CD4-positive, CD25-positive, alpha-beta regulatory T cell (primary cell): Measurements from ENCODE around the gene NAP1L1. TPM values are rescaled to one million over a fixed set of nuclear protein-coding genes. Genes with fewer than 3 reads are reported as not detected.

ENCODE experiments used
- ATAC-seq, 2 donors: fragments of 150-1000 bp; cut with Tn5 transposase; one replicate each; pipeline ENCODE4 v1.10.0; 2021; ENCODE audit warnings: low read depth in 2 of 2, moderate number of reproducible peaks in 2 of 2, moderate library complexity in 1 of 2
- DNase-seq, 3 donors: peaks; one replicate each; pipeline versions ENCODE4 v3.0.0 to v3.0.0-alpha.2; 2012 to 2022; ENCODE audit warnings: mixed read lengths in 1 of 3
- H3K27ac ChIP-seq: one replicate; pipeline ENCODE4 v1.7.0; 2013; ENCODE audit warnings: mild to moderate bottlenecking, low read length; ENCODE audit not compliant: insufficient read depth, poor library complexity, severe bottlenecking
- H3K27me3 ChIP-seq: one replicate; pipeline ENCODE4 v1.7.0; 2013; ENCODE audit warnings: low read length; ENCODE audit not compliant: control insufficient read depth, insufficient read depth
- H3K36me3 ChIP-seq: one replicate; pipeline ENCODE4 v1.7.0; 2013; ENCODE audit warnings: mild to moderate bottlenecking, low read length, moderate library complexity; ENCODE audit not compliant: control insufficient read depth, insufficient read depth
- H3K4me1 ChIP-seq: 2 replicates; pipeline ENCODE4 v1.7.0; 2013; ENCODE audit warnings: mild to moderate bottlenecking, low read length; ENCODE audit not compliant: insufficient read depth, control insufficient read depth, poor library complexity, severe bottlenecking
- H3K4me3 ChIP-seq: one replicate; pipeline ENCODE4 v1.7.0; 2013; ENCODE audit warnings: low read depth, mild to moderate bottlenecking, low read length, moderate library complexity
- H3K9me3 ChIP-seq, 2 experiments: 1 replicate in 1 of 2; 2 replicates in 1 of 2; pipeline ENCODE4 v1.7.0; 2013; ENCODE audit warnings: low read length in 2 of 2, mild to moderate bottlenecking in 1 of 2, moderate library complexity in 1 of 2; ENCODE audit not compliant: control insufficient read depth in 2 of 2
- H3K27ac Mint-ChIP-seq, 3 donors: one replicate each; pipeline ENCODE4 v1.8.0; 2020 to 2022; ENCODE audit warnings: mild to moderate bottlenecking in 3 of 3, mixed read lengths in 3 of 3, moderate library complexity in 2 of 3
- H3K27me3 Mint-ChIP-seq: one replicate; pipeline ENCODE4 v1.8.0; 2022; ENCODE audit warnings: mild to moderate bottlenecking, mixed read lengths
- H3K36me3 Mint-ChIP-seq: one replicate; pipeline ENCODE4 v1.8.0; 2020; ENCODE audit warnings: mixed read lengths
- H3K4me1 Mint-ChIP-seq, 4 donors: one replicate each; pipeline ENCODE4 v1.8.0; 2020 to 2022; ENCODE audit warnings: mixed read lengths in 4 of 4, mild to moderate bottlenecking in 1 of 4
- H3K4me3 Mint-ChIP-seq, 4 donors: one replicate each; pipeline ENCODE4 v1.8.0; 2020 to 2022; ENCODE audit warnings: mild to moderate bottlenecking in 4 of 4, mixed read lengths in 4 of 4, moderate library complexity in 3 of 4
- H3K9me3 Mint-ChIP-seq, 7 donors: one replicate each; pipeline ENCODE4 v1.8.0; 2020 to 2022; ENCODE audit warnings: mixed read lengths in 7 of 7, mild to moderate bottlenecking in 3 of 7, moderate library complexity in 2 of 7
- polyA plus RNA-seq, 4 donors: library from polyadenylated mRNA; unstranded; fragments of 300-500 nt; fragmentation: Illumina TruSeq; gene quantifications; one replicate each; pipeline ENCODE4 v1.2.3, GENCODE V29; 2021
- total RNA-seq: library from RNA; stranded (reverse); gene quantifications from one replicate; pipeline ENCODE4 v1.2.3, GENCODE V29; 2022

Gene NAP1L1
- total and polyA plus RNA-seq, 5 donors from 2014 or later, result 173 to 592 (median 215) TPM

DNA sequence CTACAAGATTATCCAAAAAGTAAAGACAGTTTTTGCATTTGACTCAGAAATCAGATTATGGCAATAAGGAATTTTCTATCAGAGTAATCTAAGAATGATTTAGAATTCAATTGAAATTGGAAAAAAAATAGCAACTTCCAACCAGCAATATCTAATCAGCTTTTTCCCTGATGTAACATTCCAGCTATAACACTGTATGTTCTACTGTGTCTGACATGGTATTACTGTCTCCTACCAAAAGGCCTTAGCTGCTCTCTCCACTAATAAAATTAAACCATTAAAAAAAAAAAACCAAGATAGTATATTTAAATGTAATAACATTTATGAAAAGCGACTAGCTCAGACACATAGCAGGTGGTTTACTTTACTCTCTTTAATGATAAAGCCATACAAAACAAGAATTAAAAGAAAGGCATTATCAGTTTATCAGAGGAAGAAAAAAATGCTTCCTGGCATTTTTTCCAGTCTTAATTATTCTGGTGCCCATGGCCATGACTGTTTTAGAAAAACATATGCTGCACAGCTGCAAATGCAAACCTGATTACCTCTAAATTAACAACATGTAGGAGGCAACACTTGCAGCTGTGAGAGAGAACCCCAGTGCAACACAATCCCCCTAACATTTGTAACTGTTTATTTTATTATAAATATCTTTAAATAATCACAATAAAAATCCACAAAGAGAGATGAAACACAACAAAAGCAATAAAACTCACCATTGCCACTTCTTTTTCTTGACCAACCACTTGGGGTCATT, 81.7 kb downstream of the NAP1L1 start:
- Histone ChIP-seq H3K4me3 (no peak overlapping the region), H3K27me3 (no peaks in the 10 kb centered on the region), H3K4me1 (no peaks in the 10 kb centered on the region), H3K9me3 (no peaks in the 10 kb centered on the region), H3K27ac (no peak overlapping the region), H3K36me3 (no peaks in the 10 kb centered on the region)
- Mint-ChIP-seq H3K9me3 (peaks cover 0 to 2% (median 0%) of the 10 kb centered on the region in 7 donors), H3K27me3 (no peaks in the 10 kb centered on the region), H3K4me1 (peaks cover 0 to 1% (median 0%) of the 10 kb centered on the region in 4 donors), H3K27ac (no peak overlapping the region), H3K4me3 (no peak overlapping the region), H3K36me3 (no peaks in the 10 kb centered on the region)
- no peak for DNase-seq
- ATAC-seq, result no peak

DNA sequence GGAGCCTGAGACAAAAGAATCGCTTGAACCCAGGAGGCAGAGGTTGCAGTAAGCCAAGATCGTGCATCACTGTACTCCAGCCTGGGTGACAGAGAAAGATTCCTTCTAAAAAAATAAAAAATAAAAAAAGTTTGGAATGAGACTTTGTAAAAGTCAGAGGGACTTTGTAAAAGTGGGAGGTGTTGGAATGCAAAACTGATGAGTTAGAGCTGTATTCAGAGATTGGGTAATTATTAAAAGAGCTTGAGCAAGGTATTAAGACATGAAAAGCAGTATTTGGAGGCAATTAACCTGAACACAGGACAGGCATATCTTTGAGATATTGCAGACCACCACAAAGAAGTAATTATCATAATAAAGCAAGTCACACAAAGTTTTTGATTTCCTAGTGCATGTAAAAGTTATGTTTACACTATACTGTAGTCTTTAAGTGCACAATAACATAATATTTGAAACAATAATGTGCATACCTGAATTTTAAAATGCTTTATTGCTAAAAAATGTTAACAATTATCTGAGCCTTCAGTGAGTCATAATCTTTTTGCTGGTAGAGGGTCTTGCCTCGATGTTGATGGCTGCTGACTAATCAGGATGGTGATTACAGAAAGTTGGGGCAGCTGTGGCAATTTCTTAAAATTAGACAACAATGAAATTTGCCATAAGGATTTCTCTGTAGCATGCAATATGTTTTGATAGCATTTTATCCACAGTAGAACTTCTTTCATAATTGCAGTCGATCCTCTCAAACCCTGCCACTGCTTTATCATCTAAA, 86.0 kb downstream of the NAP1L1 start:
- Histone ChIP-seq H3K36me3 (no peaks in the 10 kb centered on the region), H3K27me3 (no peaks in the 10 kb centered on the region), H3K4me1 (no peaks in the 10 kb centered on the region), H3K27ac (no peak overlapping the region), H3K4me3 (no peak overlapping the region), H3K9me3 (no peaks in the 10 kb centered on the region)
- H3K4me1 Mint-ChIP-seq, result peaks cover 2 to 8% (median 4%) of the 10 kb centered on the region in 4 donors
- H3K36me3 Mint-ChIP-seq, result no peaks in the 10 kb centered on the region
- ATAC-seq, result no peak
- H3K4me3 Mint-ChIP-seq, result no peak overlapping the region
- H3K9me3 Mint-ChIP-seq, result no peaks in the 10 kb centered on the region
- no peak for DNase-seq
- no peak overlapping the region for H3K27ac Mint-ChIP-seq
- no peaks in the 10 kb centered on the region for H3K27me3 Mint-ChIP-seq

DNA sequence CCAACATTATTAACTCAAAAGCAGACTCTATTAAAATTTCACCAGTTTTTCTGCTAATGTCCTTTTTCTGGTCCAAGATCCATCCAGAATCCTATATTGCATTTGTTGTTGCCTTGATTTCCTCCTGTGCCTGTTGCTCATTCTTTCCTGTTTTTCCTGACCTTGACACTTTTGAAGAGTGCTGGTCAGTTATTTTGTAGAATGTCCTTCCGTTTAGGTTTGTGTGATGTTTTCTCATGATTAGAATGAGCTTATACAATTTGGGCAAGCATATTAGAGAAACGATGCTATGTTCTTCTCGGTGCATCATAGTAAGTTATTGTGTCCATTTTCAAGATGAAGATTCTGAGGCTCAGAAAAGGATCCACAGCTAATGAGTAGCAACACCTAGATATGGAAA, 86.8 kb downstream of the NAP1L1 start:
- no peak overlapping the region for H3K27ac ChIP-seq
- Mint-ChIP-seq H3K9me3 (no peaks in the 10 kb centered on the region), H3K4me1 (peaks cover 2 to 10% (median 5%) of the 10 kb centered on the region in 4 donors), H3K27ac (no peak overlapping the region), H3K27me3 (no peaks in the 10 kb centered on the region), H3K36me3 (no peaks in the 10 kb centered on the region), H3K4me3 (no peak overlapping the region)
- DNase-seq (no peak), ATAC-seq (no peak)
- no peaks in the 10 kb centered on the region for H3K36me3 ChIP-seq
- H3K27me3 ChIP-seq, result no peaks in the 10 kb centered on the region
- no peaks in the 10 kb centered on the region for H3K4me1 ChIP-seq
- H3K9me3 ChIP-seq, result no peaks in the 10 kb centered on the region
- no peak overlapping the region for H3K4me3 ChIP-seq

DNA sequence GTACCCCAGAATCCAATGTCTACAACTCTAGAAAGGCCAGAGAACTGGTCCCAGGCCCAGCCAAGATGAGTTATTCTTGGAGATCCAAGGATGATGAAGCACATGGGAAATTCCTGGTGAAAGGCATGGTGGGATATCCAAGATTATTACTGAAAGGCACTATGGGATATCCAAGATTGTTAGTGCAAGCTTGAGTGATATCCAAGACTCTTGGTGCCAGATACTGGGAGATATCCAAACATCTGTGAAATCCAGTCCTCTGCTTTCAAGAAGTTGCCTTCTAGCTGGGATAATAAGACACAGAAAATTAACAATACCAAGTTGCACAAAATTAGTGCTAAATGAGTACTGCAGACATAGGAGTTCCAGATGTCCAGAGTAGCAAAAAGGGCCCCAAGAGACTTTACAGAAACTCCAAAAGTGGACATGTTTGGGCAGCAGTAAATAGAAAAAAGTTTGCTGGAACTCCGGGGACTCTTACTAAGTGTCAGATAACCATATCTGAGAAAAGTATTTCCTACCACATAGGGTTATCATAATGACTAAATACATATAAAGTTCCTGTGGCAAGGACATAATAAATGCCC, 87.5 kb downstream of the NAP1L1 start:
- Mint-ChIP-seq H3K27ac (no peak overlapping the region), H3K9me3 (peaks cover 0 to under 1% (median 0%) of the 10 kb centered on the region in 7 donors), H3K4me1 (peaks cover 2 to 10% (median 5%) of the 10 kb centered on the region in 4 donors), H3K27me3 (no peaks in the 10 kb centered on the region), H3K36me3 (no peaks in the 10 kb centered on the region), H3K4me3 (no peak overlapping the region)
- Histone ChIP-seq H3K27me3 (no peaks in the 10 kb centered on the region), H3K4me1 (no peaks in the 10 kb centered on the region), H3K4me3 (no peak overlapping the region), H3K36me3 (no peaks in the 10 kb centered on the region), H3K27ac (no peak overlapping the region), H3K9me3 (no peaks in the 10 kb centered on the region)
- DNase-seq (no peak), ATAC-seq (no peak)

DNA sequence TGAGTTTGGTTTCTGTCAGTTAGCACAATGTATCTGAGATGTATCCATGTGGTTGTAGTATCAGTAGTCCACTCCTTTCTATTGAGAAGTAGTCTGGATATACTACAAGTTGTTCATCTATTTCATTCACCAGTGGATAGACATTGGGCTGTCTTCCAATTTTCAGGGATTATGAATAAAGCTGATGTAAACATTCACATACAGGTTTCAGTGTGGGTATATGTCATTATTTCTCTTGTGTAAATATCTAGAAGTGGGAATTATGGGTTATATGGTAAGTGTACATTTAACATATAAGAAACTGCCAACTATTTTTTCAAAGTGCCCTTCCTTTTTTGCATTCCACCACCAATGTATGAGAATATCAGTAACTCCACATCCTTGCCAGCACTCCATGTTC, 88.8 kb downstream of the NAP1L1 start:
- H3K9me3 Mint-ChIP-seq, result peaks cover 0 to 2% (median 0%) of the 10 kb centered on the region in 7 donors
- H3K27ac Mint-ChIP-seq, result no peak overlapping the region
- no peaks in the 10 kb centered on the region for H3K36me3 ChIP-seq
- no peak overlapping the region for H3K4me3 Mint-ChIP-seq
- no peaks in the 10 kb centered on the region for H3K4me1 ChIP-seq
- ATAC-seq (no peak), DNase-seq (no peak)
- H3K9me3 ChIP-seq, result no peaks in the 10 kb centered on the region
- no peak overlapping the region for H3K4me3 ChIP-seq
- H3K27me3 Mint-ChIP-seq, result no peaks in the 10 kb centered on the region
- no peak overlapping the region for H3K27ac ChIP-seq
- H3K36me3 Mint-ChIP-seq, result no peaks in the 10 kb centered on the region
- peaks cover 2 to 10% (median 5%) of the 10 kb centered on the region in 4 donors for H3K4me1 Mint-ChIP-seq
- no peaks in the 10 kb centered on the region for H3K27me3 ChIP-seq

DNA sequence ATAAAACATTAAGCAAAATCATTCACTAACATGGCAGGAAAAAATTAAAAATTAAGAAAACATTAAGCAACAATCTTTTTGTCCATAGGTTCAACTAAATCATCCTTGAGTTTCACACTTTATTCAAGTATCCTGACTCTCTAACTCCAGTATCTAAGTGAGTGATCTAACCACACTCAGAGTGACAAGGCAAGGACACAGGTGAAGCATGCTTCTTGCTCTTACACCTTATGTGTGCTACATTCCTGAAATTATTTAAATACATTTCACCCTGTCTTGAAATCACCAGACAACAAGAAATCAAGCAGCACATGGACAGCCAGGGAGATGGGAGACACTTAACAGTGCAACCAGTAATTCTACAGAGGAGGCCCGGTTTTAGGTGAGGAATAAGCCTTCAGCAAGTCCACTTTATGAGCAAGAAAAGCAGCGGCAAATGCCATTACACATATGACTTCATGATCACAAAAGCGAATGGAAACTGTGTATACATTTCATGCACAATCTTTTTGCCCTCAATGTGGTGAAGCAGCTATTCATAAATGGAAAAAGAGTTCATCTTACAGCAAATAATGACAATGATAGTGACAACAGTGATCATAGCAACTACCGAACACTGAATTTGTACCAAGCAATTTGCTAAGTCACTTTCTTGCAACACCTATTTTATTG, 90.3 kb downstream of the NAP1L1 start:
- no peak overlapping the region for H3K4me3 ChIP-seq
- H3K36me3 ChIP-seq, result no peaks in the 10 kb centered on the region
- no peaks in the 10 kb centered on the region for H3K9me3 ChIP-seq
- Mint-ChIP-seq H3K36me3 (no peaks in the 10 kb centered on the region), H3K27ac (no peak overlapping the region), H3K9me3 (peaks cover 0 to 2% (median 0%) of the 10 kb centered on the region in 7 donors), H3K4me1 (peaks cover 2 to 10% (median 5%) of the 10 kb centered on the region in 4 donors), H3K4me3 (no peak overlapping the region), H3K27me3 (no peaks in the 10 kb centered on the region)
- H3K27ac ChIP-seq, result no peak overlapping the region
- ATAC-seq (no peak), DNase-seq (no peak)
- no peaks in the 10 kb centered on the region for H3K4me1 ChIP-seq
- H3K27me3 ChIP-seq, result no peaks in the 10 kb centered on the region

GRCh38 chr12:75991753-75992152, 92.7 kb downstream of the NAP1L1 start:
- Histone ChIP-seq H3K4me3 (no peak overlapping the region), H3K36me3 (no peaks in the 10 kb centered on the region), H3K27ac (no peak overlapping the region), H3K4me1 (no peaks in the 10 kb centered on the region), H3K27me3 (no peaks in the 10 kb centered on the region), H3K9me3 (no peaks in the 10 kb centered on the region)
- Mint-ChIP-seq H3K4me1 (peaks cover 0 to 10% (median 5%) of the 10 kb centered on the region in 4 donors), H3K4me3 (no peak overlapping the region), H3K9me3 (peaks cover 0 to 5% (median 2%) of the 10 kb centered on the region in 7 donors), H3K27me3 (no peaks in the 10 kb centered on the region), H3K36me3 (peaks cover 12% of the 10 kb centered on the region), H3K27ac (no peak overlapping the region)
- DNase-seq, result no peak
- ATAC-seq, result no peak
